Uterus (tissue), 2 donors: ENCODE results near the gene LACTB.
A peak's percentile ranks its signal among the peaks of the same experiment; 100 is the strongest.

ENCODE experiments used
- CTCF ChIP-seq, 4 experiments: fragments of 200-600 bp in 2 of 4; fragments of 450-650 bp in 2 of 4; sonication (generic) in 2 of 4; IDR thresholded peaks; one replicate each; pipeline ENCODE4 v1.5.1; 2016 to 2019; ENCODE audit warnings: antibody characterized with exemption in 4 of 4, mild to moderate bottlenecking in 2 of 4, moderate library complexity in 1 of 4
- POLR2A ChIP-seq, 2 donors: fragments of 450-650 bp; IDR thresholded peaks; one replicate each; pipeline ENCODE4 v1.6.1; 2016; ENCODE audit warnings: antibody characterized with exemption in 2 of 2, mild to moderate bottlenecking in 1 of 2, moderate library complexity in 1 of 2

- TF ChIP-seq CTCF (IDR thresholded peaks at IDR 0.05) (peak in 1 of 4 experiments; percentile 5), POLR2A (IDR thresholded peaks at IDR 0.05) (peak; percentile 73 to 79)
Observed at GRCh38 chr15:63157118-63157843, 35.6 kb downstream of the LACTB start, which contains the start of gene RPS27L.
